EH (cell line): Measurements from ENCODE around the gene LAMA4.

ENCODE experiments used
- DNase-seq: peaks from one replicate; pipeline ENCODE4 v3.0.0-alpha.2; 2015; ENCODE audit warnings: low read depth

LAMA4 gene, protein sequence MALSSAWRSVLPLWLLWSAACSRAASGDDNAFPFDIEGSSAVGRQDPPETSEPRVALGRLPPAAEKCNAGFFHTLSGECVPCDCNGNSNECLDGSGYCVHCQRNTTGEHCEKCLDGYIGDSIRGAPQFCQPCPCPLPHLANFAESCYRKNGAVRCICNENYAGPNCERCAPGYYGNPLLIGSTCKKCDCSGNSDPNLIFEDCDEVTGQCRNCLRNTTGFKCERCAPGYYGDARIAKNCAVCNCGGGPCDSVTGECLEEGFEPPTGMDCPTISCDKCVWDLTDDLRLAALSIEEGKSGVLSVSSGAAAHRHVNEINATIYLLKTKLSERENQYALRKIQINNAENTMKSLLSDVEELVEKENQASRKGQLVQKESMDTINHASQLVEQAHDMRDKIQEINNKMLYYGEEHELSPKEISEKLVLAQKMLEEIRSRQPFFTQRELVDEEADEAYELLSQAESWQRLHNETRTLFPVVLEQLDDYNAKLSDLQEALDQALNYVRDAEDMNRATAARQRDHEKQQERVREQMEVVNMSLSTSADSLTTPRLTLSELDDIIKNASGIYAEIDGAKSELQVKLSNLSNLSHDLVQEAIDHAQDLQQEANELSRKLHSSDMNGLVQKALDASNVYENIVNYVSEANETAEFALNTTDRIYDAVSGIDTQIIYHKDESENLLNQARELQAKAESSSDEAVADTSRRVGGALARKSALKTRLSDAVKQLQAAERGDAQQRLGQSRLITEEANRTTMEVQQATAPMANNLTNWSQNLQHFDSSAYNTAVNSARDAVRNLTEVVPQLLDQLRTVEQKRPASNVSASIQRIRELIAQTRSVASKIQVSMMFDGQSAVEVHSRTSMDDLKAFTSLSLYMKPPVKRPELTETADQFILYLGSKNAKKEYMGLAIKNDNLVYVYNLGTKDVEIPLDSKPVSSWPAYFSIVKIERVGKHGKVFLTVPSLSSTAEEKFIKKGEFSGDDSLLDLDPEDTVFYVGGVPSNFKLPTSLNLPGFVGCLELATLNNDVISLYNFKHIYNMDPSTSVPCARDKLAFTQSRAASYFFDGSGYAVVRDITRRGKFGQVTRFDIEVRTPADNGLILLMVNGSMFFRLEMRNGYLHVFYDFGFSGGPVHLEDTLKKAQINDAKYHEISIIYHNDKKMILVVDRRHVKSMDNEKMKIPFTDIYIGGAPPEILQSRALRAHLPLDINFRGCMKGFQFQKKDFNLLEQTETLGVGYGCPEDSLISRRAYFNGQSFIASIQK (N-terminal part only)

DNA sequence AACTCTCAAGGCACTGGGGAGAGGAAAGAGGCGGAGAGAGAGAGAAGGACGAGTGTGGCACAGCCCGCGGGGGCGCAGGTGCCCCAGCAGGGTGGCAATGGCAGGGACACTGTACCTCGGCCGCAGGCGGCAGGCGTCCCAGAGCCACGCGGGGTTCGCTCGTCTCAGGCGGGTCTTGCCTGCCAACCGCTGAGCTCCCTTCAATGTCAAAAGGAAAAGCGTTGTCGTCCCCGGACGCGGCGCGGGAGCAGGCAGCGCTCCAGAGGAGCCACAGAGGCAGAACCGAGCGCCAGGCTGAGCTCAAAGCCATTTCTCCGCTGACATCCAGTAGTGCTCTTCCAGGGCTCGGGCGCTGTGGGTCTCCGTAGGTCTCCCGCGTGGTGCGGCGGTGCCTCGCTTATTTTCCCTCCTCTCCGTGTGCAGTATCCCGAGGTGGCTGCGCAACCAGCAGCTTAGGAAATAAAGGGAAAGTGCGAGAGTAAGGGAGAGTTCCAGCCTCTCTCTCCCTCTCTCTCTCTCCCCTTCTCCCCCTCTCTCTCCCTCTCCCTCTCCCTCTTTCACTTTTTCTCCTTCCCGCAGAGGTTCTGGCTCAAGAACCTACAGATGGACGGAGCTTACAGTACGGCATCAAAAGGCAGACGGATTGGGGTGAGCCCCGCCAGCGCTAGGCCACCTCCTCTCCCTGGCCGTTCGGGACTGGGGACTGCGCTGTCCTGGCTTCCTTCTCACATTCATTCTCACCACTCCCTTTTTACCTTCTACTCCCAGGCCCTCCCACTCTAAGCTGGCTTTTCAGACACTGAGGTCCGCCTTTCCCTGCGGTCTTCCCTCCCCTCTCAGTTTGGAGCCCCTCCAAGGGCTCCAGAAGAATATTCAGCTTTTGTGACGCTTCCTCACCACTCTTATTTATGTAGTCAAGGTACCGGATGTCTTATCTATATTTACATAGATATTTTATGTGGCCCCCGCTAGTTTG, at the start of gene LAMA4:
LAMA4 (minus strand) TSS at position 727 of the 976 bp plus-strand sequence; CDS start at position 310, 417 bp downstream.
- DNase-seq: peak; percentile 80

DNA sequence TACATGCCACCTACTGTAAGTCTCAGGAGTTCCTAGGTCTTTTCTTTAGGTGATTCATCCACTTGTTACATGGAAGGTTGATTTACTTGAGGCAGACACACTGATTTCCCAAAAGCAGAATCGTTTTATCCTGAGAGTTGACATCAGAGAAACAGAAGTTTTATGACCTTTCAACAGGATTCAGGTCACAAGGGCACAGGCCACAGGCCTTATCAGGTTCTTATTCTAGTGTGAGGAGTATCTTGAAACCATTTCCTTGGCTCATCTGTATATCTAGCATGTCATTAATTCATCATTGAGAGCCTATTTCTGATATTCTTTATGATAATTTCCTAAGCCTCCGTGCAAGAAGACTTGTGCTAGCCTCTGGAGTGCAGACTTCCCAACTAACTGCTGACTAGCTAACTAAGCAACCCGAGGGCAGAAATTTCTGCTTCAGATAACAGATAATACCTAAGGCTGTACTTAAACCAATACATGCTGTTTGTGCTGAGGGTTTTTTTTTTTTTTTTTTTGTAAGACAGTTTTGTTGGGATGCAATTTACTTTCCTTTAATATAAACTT, 47.9 kb upstream of the LAMA4 start:
- no peak for DNase-seq

DNA sequence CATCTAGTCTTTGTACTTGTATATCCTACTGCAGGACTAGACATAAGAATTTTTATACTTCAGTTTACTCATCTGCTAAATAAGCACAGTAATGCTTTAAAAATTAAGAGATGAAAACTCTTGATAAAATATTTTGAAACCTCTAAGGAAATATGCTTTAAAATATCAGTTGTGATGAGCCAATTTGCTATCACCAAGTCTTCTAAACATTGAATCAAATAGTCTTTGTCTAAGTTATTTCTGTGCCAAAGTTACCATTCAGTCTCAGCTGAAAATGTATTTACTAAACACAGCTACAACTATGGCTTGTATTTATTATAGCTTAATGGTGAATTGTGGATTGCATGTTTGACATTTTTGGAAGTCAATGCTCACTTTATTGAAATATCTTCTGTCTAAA, 46.5 kb upstream of the LAMA4 start:
- peak; percentile 60 for DNase-seq

DNA sequence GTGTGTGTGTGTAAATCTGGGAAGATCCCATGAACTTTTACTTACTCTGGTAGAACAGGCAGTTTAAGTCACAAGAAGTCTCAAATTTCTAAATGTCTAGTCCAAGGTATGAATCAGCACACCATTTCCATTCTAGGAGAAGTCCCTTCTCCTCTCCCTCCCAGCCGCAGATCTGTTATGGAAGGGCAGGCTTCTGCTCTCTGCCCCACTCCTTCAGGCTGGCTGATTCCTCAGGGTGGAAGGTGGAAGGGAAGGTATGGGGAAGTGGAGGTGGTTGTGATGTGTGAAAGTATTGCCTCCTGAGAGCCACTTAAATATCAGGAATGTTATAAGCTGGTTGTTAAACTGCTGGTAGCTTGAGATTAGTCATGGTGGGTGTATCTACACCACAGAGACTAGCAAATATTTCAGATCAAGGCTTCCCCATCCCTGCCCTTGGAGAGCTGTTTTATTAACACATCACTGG, 44.5 kb upstream of the LAMA4 start:
- peak; percentile 92 for DNase-seq

DNA sequence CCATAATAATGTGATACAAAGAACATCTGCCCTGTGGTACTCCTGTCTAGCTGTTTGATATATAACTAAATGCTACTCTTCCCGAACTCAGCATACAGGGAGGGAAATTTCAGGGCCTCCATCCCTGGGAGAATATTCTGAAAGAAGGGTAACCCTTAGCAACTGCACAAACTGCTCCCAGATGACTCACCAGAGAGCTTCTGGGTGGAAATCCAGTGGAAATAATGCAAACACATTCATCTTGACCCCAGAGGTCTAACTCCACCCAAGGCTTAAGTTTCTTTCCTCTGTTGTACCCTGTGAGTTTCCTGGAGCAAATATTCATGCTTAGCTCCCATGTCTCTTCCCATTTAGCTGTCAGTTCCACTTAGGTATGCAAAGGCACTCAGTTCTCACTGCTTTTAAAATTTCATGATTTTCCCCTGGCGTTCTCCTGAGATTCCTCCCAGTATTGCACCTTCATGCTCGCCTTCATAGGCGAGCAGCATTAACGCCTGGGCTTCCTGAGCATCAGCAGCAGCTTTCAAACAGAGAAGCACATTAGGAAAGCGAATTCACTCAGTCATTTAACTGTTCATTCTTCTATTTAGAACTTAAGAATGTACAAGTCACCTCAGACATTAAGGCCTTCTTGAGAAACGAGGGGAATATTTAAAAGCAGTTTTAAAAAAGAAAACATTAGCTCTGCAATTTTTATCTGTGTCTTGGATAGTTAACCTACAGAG, 43.8 kb upstream of the LAMA4 start:
- peak; percentile 93 for DNase-seq

DNA sequence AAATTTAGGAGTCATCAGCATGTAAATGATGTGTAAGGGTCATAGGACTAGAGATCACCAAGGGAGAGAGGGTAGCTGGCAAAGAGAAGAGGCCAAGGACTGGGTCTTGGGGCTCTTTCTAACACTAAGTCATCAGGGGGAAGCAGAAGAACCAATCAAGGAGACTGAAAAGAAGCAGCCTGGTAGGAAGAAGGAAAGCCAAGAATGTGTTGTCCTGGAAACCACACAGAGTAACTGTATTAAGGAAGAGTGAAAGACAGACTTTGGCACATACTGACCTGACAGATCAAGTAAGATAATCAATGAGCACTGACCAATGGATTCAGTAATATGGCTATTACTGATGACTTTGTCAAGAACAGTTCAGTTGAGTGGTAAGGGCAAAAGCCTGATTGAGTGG, 42.3 kb upstream of the LAMA4 start:
- DNase-seq: peak; percentile 25

DNA sequence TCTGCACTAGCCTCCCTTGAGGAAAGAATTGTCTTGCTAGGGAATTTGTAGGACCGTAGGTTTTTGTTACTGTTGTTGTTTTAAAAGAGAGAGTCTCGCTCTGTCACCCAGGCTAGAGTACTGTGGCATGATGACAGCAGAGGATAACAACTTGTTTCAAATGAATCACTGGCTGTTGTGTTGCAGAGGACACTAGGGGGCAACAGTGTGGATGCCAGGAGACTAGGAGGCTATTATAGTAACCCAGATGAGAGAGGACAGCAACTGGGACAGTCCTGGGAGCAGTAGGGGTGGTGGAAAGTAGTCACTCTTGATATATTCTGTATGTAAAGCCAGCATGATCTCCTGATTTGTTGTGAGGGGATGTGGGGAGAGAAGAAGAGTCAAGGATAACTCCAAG, 41.8 kb upstream of the LAMA4 start:
- peak; percentile 84 for DNase-seq

DNA sequence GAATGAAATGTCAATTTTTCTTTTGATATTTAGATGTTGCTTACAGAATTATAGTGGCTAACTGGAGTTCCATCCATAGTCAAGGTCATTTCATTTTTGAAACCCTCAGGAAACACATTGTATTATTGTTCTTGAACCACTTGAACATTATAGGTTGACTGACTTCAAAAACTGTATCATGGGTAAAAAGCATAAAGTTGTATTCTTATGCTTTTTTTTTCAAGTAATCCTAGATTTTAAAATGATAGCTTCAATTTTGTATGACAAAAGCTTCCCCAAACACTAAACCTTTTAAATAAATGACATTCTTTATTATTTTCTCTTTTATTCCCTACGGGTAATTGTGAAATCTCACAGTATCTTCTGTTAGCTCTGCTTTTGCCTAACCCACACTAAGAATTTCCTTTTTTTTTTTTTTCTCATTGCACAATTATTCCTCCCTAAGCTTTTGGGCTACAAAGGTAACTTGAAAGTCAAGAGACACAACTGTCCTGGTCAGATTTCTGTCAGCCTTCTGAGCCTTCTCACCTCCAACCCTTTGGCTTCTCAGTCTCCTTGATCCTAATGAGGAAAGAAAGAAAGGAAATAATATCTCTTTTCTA, 36.9 kb upstream of the LAMA4 start:
- DNase-seq: no peak

DNA sequence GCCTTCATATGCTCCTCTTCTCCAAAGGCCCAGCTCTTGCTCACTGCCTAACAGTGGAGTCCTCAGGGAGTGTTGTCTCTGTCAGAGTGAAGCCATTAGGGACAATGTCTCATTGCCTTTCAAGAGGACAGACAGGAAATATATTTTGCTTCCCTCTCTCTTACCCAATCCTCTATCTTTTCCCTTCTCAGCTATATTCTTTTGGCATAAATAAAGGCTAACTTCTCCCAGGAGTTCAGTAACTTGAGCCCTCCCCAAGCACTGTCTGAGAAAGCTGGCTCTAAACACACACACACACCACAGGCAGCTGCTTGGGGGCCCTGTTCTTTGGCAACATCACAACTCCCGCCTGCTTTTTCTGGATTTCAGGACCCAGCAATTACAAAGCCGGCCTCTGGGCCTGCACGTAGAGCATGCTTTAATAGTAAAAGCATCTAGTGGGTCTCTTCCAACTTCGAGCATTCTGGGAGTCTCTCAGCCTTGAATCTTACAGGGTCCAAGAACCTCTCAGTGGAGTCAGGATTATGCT, 34.7 kb upstream of the LAMA4 start:
- peak; percentile 84 for DNase-seq

DNA sequence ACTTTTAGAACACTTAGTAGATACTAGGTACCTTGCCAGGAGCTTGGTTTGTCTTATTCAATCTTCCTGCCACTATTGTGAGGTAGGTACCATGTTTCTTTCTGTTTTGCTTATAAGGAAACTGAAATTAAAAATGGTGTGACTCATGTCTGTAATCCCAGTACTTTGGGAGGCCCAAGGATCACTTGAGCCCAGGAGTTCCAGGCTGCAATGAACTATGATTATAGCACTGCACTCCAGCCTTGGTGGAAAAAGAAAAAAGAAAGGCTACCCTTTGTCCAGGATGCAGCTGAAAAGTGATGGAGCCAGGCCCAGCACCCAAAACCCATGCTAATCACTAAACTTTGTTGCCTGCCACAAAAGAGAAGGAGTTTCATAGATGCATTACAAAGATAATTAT, 34.1 kb upstream of the LAMA4 start:
- DNase-seq: no peak

DNA sequence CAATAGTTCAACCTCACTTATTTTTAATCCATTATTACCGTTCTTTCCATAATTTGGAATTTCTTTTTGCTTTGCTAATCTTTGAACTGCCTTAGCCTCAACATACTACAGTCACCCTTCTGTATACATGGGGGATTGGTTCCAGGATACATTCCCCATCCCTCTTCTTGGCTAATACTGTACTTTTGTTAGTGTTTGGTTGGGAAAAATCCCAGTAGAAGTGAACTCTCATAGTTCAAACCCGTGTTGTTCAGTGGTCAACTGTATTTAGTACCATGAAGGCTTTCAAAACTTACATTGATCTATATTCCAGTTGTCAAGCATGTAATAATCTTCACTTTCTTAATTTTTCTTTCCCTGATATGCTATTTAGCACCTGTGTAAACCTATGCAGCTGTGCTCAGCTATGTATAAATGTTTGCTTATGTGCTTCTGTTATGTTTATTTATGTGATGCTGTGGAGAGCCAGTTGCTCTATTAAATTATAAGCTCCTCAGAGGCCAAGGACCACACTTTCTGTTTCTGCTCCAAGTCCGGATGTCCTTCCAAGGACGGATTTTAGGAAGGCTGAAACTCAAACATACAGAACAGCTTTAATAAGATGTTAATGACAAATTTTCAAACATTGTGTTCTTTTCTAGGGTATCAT, 33.3 kb upstream of the LAMA4 start:
- DNase-seq: no peak

DNA sequence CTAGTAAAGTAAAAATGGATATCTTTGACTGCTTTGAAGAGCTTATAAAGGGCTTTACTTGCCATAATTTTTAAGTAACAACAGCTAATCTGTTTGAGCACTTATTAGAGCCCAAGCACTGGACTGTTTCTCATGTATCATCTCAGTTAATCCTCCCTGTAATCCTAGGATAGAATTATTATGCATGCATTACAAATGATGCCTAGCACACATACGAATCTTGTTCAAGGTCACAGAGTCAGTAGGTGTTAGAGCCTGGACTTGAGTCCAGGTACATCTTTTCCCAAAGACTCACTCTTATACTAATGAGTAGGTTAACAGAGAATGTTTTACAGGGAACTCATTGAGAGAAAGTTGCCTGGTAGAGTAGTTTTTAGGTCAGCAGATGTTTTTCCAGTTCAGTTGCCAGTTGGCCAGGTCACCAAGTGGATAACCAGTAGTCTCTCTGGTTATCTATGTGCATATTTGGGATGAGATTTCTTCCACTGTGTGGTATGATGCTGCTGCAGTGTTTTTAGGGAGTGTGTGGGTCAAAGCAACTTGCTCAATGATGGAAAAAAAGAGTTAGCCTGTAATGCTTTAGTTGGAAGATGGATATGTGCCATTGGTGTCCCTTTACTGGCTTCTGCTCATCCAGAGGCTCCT, 32.3 kb upstream of the LAMA4 start:
- no peak for DNase-seq

DNA sequence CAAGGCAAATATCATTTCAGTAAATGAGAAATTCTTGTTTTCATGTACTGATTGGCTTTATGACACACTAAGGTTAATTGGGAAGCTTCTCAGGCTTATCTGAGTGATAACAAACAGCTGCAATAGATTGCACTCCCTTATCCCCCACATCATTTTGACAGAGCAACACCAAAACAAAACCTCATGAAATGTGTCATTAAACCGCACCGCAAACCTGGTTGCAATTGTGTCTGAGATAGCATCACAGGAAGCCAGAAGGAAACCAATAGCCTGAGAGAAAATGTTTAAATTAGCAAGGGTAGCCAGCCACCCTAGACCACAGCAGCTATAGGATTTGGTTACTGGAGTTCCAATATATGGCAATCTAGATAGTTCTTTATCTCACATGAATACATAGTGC, 31.6 kb upstream of the LAMA4 start:
- DNase-seq: peak; percentile 23

DNA sequence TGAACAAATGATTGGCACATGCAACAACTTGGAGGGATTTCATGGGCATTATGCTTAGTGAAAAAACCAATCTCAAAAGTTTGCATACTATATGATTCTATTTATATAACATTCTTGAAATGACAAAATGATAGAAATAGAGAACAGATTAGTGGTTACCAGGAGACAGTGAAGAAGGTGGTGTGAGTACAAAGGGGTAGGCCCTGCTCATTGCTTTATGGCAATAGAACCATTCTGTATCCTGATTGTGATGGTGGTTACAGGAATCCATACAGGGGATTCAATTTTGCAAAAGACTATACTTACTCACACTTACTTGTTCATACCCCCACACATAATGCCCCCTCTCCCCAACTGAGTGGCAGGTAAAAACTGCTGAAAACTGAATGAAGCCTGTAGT, 30.2 kb upstream of the LAMA4 start:
- no peak for DNase-seq

DNA sequence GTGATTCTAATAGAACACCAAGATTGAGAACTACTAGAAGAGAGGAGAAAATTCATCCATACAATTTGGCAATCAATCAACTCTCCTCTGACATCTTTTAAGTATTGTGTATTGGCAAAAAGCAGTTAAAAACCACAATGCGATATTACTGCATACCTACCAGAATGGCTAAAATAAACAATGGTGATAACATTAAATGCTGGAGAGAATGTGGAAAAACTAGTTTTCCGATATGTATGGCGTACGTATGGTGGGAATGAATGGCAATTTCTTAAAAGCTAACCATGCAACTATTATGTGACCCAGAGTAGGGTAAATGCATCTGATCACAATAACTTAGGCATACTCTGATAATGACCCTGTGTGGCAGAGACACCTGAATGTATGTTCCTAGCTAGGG, 29.3 kb upstream of the LAMA4 start:
- DNase-seq: no peak

DNA sequence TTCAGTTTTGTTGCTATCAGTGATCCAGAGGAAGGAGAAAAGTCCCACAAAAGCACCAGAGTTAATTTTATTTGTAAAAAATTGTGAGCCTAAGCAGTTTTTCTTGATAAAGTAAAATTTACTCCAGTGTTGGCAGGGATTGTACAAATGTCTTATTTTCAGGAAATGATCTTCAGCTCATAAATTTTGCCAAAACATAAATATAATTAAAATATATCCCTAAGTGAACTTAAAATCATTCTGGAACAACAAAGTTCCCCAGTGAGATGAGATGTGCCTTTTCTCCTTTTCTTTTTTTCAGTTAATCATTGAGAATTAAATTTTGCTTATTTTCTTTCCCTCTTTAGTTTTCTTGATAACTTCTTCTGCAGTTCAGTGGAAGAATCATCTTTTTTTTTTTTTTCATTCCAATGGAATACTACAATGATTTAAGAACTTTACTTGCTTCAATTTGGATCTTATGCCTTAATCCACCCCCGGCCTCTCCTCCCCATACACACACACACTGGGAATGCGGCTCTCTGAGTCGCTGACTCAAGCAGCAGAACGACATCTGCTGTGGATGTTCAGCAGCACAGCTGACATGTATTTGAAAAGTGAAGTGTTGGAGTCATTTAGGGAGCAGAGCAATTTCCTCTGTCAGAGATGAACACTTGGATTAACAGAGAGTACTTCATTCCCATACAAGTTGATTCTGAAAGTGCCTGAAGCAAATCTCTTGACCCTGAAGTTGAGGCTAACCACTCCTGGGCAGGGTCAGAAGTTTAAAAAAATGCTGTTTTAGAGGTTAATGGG, 27.7 kb upstream of the LAMA4 start:
- DNase-seq: peak; percentile 93
